GM21447 (cell line): ENCODE data around the gene TOMM20L.
"Not testable (repeated sequence)": the region's sequence is repeated elsewhere in the genome, so short reads cannot be mapped to it uniquely, and the experiment has no call there.

Source experiments
- ATAC-seq: cut with Tn5 transposase; IDR thresholded peaks from one replicate; pipeline ENCODE4 v1.9.1; 2021; ENCODE audit not compliant: unreplicated experiment

The TOMM20L gene

GRCh38 chr14:58395812-58396788, at the start of gene TOMM20L:
Gene TOMM20L, plus strand, starts transcription at chr14:58395930. Its CDS starts 28 bp downstream, at chr14:58395958.
- ATAC-seq = peak; percentile 88

- no peak for ATAC-seq
Measured at GRCh38 chr14:58353516-58354299, 42.0 kb upstream of the TOMM20L start.

- ATAC-seq = no peak
Measured at GRCh38 chr14:58354808-58355207, 40.9 kb upstream of the TOMM20L start.

GRCh38 chr14:58356268-58356667, 39.5 kb upstream of the TOMM20L start:
- ATAC-seq = no peak

GRCh38 chr14:58362272-58362671, 33.5 kb upstream of the TOMM20L start:
- ATAC-seq = not testable (repeated sequence)

- ATAC-seq = no peak
Measured at GRCh38 chr14:58362798-58363412, 32.8 kb upstream of the TOMM20L start.

- no peak for ATAC-seq
Measured at GRCh38 chr14:58364316-58364715, 31.4 kb upstream of the TOMM20L start.

GRCh38 chr14:58367296-58367695, 28.4 kb upstream of the TOMM20L start:
- ATAC-seq = no peak

- no peak for ATAC-seq
Measured at GRCh38 chr14:58368956-58369355, 26.8 kb upstream of the TOMM20L start.

- ATAC-seq = no peak
Measured at GRCh38 chr14:58376791-58377190, 18.9 kb upstream of the TOMM20L start.

GRCh38 chr14:58390830-58391229, 4.9 kb upstream of the TOMM20L start:
- no peak for ATAC-seq

- no peak for ATAC-seq
Measured at GRCh38 chr14:58395562-58395811, 243 bp upstream of the TOMM20L start.

- no peak for ATAC-seq
Measured at GRCh38 chr14:58397156-58397555, 1.4 kb downstream of the TOMM20L start.

- ATAC-seq = no peak
Measured at GRCh38 chr14:58398495-58398894, 2.8 kb downstream of the TOMM20L start.

GRCh38 chr14:58398895-58399294, 3.2 kb downstream of the TOMM20L start:
- ATAC-seq = no peak

- ATAC-seq = no peak
Measured at GRCh38 chr14:58401587-58401986, 5.9 kb downstream of the TOMM20L start.

GRCh38 chr14:58408681-58409215, 13.0 kb downstream of the TOMM20L start:
- ATAC-seq = no peak

- no peak for ATAC-seq
Measured at GRCh38 chr14:58414845-58415244, 19.1 kb downstream of the TOMM20L start.

- ATAC-seq = no peak
Measured at GRCh38 chr14:58415636-58416547, 20.2 kb downstream of the TOMM20L start.

- ATAC-seq = not testable (repeated sequence)
Measured at GRCh38 chr14:58416934-58417333, 21.2 kb downstream of the TOMM20L start.
